Posterior vena cava (tissue), 2 donors: Measurements from ENCODE around the gene SMIM44. TPM values are rescaled to one million over a fixed set of nuclear protein-coding genes. Genes with fewer than 3 reads are reported as not detected.

Source experiments
- DNase-seq: peaks from one replicate; pipeline ENCODE4 v3.0.0-alpha.2; 2020; ENCODE audit warnings: low spot score
- intact Hi-C, 2 donors: fragments of 100-400 bp; cut with DNase I; formaldehyde crosslinking; loops; one replicate each; pipeline versions ENCODE4 v1.14.1 to v1.14.2; 2022 to 2023
- total RNA-seq, 2 donors: library from RNA; stranded (reverse); fragmentation: NEBNext Ultra II Directional; extraction: Animal tissue kit (Norgen Biotek cat#: 25700); gene quantifications; one replicate each; pipeline ENCODE4 v1.2.1, GENCODE V29; 2021
- donor health status: DM: yes; HTN: yes; CAD: no.
- donor health status: DM: yes; HTN: yes; CAD: no.

Gene SMIM44
- total RNA-seq, 2 donors from 2014 or later, result not detected

DNA sequence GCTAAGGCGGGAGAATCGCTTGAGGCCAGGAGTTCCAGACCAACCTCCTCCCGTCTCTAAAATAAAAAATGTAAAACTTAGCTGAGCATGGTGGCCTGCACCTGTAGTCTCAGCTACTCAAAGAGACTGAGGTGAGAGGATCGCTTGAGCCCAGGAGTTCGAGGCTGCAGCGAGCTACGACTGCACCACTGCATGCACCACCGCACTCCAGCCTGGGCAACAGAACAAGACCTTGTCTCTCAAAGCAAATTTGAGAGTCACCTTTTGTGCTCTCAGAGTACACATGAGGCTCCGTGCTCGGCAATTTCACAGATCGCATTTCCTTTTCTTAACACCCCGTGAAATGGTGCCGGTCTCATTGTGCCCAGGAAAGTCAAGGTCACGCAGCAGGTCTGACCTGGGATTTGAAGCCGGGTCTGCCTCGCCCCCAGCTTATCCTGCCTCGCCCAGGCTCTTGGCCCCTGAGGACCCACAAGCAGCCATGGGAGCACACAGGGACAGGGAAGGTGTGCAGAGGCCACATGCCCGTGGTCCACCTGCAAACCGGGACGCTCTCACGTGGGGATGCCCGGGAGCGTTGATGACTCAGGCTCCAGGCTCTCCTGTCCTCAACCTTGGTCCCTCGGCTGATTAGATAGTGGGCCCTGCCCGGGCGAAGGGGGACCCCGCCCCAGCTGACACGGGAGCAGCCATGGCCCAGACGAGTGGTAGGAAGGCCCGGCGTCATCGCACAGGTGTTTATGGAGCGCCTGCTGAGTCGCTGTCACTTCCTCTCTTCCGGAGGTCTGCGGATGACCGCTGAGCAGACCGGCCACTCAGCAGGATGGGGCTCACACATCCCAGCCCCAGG, 1.8 kb downstream of the SMIM44 start:
- intact Hi-C loops, result no loop called here
- DNase-seq, result no peak

DNA sequence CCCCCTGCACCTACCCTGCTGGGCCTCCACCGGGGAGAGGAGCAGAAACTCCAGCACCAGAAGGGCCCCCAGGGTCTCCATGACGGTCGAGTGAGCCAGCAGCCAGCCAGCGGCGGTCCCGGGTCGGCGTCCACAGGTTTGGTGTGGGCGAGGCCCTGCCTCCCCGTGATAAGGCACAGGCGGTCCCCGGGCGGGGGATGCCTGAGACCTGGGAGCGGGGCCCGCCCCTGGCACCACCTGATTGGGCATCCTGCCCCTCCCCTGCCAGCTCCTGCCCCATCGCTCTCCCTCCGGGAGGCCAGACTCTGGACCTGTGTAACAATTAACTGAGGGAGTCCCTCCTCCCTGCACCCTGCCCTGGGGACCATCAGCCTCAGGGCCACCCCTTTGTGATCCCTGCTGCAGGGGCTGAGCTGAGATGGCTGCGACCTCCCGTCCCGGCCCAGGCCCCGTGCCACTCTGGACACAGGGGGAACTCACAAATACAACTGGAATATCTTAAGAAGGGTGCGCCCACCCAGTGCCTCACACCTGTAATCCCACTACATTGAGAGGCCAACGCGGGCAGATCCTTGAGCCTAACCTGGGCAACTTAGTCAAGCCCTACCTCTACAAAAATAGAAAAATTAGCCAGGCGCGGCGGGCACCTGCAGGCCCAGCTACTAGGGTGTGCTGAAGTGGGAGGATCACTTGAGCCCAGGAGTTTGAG, 2.7 kb downstream of the SMIM44 start, which contains the start of gene SMIM24:
TSS of gene SMIM24 (minus strand) at position 143 of the 709 bp plus-strand sequence. CDS start at position 81, 62 bp downstream.
- DNase-seq, result no peak
- intact Hi-C loops, result no loop called here

DNA sequence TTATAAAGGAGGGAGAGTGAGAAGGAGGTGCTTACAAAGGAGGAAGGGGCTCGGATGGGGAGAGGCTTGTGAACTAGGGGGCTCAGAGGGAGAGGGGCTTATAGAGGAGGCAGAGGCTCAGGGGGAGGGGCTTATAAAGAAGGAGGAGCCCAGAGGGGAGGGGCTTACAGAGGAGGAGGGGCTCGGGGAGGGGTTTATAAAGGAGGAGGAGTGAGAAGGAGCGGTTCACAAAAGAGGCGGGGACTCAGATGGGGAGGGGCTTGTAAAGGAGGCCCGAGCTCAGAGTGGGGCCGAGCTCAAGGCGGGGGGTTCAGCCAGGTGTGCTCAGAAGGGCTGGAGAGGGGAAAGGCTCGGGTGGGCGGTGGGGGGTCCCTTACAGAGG, 3.4 kb downstream of the SMIM44 start:
- DNase-seq, result no peak
- intact Hi-C loops, result loop anchor here in 1 of 2 donors (5.0 kb wide), 1 partner anchor 158 kb away; no protein-coding TSS in a partner anchor

DNA sequence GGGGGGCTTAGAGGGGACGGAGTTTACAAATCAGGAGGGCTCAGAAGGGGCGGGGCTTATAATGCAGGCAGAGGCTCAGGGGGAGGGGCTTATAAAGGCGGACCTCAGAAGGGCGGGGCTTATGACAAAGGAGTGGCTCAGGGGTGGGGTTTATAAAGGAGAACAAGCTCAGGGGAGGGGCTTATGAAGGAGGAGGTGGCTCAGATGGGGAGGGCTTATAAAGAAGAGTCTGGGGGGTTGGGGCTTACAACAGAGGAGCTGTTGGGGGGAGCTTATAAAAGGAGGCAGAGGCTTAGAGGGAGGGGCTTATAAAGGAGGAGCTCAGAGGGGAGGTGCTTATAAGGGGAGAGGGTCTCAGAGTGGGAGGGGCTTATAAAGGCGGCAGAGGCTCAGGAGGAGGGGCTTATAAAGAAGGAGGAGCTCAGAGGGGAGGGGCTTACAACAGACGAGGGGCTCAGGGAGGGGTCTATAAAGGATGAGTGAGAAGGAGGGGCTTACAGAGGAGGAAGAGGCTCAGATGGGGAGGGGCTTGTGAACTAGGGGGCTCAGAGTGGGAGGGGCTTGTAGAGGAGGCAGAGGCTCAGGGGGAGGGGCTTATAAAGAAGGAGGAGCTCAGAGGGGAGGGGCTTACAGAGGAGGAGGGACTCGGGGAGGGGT, 3.9 kb downstream of the SMIM44 start:
- intact Hi-C loops, result loop anchor here in 1 of 2 donors (5.0 kb wide), 1 partner anchor 157 kb away; no protein-coding TSS in a partner anchor
- DNase-seq, result no peak

DNA sequence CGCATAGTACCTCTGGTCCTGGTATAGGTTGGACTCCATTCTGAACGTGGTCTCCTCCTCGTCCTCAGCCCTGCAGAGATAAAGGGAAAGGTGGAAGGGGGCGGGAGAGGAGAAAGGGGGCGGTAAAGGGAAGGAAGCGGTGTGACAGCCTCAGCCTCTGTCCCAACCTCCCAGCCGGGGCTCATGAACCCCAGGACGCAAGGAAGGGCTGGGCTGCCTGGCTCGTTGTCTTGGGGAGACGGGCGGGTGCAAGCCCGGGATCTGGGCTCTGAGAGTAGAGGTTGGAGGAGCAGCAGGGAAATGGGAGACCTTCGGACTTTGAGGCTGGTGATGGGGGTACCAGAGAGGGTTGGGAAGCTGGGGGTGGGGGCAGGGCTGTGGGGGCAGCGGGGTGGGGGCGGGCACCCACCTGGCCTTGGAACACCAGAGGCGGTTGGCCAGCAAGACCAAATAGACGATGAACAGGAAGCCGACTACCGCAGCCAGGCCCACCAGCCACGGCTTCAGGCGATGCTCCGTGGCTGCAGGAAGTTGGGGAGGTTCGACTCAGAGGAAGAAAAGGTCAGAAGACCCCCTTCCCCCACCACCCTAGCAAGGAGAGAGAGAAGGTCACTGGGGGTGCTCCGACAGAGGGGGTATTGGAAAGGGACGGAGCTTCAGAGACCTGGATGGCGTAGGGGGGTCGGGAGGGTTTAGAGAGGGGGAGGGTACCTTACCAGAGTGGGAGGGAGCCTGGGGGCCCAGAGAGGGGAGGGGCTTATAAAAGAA, 4.6 kb downstream of the SMIM44 start:
- no peak for DNase-seq
- intact Hi-C loops, result loop anchor here in 1 of 2 donors (5.0 kb wide), 1 partner anchor 156 kb away; no protein-coding TSS in a partner anchor

DNA sequence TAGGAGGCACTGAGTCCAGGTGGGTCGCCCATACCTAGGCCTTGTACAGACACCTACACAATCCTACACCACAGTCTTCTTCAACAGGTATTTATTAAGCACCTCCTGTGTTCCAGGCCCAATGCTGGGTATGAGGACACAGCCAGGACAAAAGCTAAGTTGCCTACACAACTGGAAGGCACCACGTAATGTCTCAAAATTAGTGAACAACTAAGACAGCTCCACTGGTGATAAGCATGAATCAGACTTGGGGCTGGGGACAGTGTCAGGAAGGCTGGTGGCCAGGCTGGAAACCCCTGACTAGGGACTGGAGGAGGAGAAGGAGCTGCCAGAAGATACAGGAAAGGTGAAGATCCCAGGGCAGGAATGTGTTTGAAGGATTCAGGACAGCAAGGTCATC, 5.3 kb downstream of the SMIM44 start:
- intact Hi-C loops, result loop anchor here in 1 of 2 donors (5.0 kb wide), 1 partner anchor 156 kb away; no protein-coding TSS in a partner anchor
- no peak for DNase-seq

DNA sequence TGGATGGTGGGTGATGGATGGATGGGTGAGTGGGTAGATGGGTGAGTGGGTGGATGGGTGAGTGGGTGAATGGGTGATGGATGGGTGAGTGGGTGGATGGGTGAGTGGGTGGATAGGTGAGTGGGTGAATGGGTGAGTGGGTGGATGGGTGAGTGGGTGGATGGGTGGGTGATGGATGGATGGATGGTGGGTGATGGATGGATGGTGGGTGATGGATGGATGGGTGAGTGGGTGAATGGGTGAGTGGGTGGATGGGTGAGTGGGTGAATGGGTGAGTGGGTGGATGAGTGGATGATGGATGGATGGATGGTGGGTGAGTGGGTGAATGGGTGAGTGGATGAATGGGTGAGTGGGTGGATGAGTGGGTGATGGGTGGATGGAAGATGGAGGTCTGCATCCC, 5.7 kb downstream of the SMIM44 start:
- DNase-seq, result no peak
- intact Hi-C loops, result loop anchor here in 1 of 2 donors (5.0 kb wide), 1 partner anchor 155 kb away; no protein-coding TSS in a partner anchor

DNA sequence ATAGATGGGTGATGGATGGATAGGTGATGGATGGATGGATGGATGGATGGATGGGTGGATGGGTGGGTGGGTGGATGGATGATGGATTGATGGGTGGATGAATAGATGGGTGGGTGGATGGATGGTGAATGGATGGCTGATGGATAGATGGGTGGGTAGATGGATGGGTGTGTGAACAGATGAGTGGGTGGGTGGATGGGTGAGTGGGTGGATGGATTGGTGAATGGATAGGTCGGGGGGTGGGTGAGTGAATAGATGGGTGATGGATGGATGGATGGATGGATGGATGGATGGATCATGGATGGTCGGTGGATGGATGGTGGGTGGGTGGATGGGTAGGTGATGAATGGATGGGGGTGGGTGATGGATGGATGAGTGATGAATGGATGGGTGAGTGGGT, 6.4 kb downstream of the SMIM44 start:
- intact Hi-C loops, result loop anchor here in 1 of 2 donors (5.0 kb wide), 1 partner anchor 155 kb away; no protein-coding TSS in a partner anchor
- DNase-seq, result no peak

DNA sequence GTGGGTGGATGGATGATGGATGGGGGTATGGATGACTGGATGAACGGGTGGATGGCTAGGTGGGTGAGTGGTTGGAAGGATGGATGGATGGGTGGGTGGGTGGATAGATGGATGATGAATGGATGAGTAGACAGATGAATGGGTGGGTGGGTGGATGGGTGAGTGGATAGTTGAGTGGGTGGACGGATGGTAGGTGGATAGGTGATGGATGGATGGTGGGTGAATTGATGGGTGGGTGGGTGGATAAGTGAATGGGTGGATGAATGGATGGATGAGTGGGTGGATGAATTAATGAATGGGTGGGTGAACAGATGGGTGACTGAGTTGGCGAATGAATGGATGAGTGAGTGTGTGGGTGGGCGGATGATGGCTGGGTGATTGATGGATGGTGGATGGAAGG, 7.8 kb downstream of the SMIM44 start:
- intact Hi-C loops, result loop anchor here in 1 of 2 donors (5.0 kb wide), 1 partner anchor 153 kb away; no protein-coding TSS in a partner anchor
- DNase-seq, result no peak

DNA sequence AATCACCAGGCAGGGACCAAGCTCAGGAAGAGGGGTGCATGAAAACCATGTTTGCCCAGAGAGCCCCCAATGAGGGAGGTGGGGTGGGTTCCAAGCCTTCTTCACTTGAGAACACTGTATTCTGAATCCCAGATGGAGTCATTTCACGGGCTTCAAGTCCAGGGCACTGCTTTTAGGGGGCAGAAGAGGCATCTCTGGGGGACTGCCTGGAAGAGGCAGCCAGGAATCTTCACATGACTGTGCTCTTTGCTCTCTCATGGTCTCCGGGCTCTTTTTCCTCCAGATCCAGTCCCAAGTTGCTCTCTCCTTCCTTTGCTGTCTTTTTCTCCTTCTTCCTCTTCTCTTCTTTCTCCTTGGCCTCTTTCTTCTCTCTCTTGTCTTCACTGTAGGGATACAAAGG, 8.6 kb downstream of the SMIM44 start:
- intact Hi-C loops, result loop anchor here (5.0 kb wide), 2 partner anchors 42 to 152 kb away; no protein-coding TSS in a partner anchor
- no peak for DNase-seq

DNA sequence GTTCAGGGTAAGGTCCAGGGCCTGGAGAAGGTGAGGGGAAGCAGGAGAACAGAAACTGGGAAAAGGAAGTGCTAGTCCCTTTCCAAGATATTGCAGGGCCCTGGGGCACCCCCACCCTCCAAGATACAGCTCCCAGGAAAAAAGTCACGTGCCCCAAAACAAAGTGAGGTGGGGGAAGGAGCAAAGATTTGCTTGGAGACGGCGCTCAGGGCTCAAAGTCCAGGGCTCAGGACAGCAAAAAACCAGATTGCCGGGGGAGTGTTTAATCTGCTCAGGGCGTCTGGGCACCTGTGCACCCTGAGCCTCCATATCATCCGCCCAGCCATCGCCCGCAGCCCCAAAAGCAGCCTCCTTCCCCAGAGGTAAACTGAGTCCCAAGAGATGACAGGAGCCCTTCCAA, 9.2 kb downstream of the SMIM44 start:
- intact Hi-C loops, result loop anchor here in 1 of 2 donors (5.0 kb wide), 1 partner anchor 42 kb away; no protein-coding TSS in a partner anchor
- no peak for DNase-seq

DNA sequence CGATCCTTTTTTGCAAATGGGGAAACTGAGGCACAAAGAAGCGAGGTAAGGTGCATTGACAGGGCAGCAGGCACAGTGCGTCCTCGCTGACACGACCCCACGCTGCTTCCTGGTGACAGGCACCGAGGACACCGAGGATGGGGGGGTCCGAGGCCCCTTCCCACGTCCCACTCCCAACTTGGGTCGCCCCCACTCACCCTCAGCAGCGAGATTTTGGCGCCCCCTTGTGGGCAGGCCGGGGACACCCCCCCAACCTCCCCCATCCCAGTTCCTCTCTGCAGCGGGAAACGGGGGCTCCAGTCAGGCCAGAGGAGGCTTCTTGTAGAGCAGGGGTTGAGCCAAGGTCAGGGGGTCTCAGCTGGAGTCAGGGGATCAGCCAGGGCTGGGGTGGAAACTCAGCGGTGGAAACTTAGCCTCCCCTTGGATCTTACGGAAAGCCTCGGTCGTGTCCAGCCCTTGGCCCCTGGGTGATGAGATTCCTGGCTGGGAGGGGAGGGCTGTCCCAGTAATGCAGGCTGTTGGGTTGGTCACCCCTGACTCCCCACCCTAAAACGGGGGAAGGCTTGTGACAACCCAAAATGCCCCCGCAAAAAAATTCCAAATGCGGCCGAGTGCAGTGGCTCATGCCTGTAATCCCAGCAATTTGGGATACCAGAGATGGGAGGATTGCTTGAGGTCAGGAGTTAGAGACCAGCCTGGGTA, 11.1 kb downstream of the SMIM44 start:
- intact Hi-C loops, result loop anchor here in 1 of 2 donors (2.0 to 5.0 kb wide), 2 partner anchors 40 to 147 kb away; no protein-coding TSS in a partner anchor
- DNase-seq, result no peak

DNA sequence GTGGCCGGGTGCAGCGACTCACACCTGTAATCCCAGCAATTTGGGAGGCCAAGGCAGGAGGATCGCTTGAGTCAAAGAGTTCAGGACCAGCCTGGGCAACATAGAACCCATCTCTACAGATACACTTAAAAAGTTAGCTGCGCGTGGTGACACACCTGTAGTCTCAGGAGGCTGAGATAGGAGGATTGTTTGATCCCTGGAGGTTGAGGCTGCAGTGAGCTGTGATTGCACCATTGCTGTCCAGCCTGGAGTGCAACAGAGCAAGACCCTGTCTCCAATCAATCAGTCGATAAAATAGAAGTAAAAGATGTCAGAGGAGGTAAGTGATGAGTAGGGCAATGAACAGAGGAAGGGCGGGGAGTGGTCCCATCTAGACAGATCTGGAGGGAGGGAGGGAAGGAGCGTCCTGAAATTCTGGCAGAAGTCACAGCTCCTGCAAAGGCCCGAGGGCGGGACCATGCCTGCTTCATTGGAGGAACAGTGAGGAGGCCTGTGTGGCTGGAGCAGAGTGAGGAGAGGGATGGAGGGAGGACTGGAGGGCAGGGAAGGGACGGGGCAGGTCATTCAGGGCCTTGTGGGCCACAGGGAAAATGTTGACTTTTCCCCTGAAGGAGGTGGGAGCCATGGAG, 12.6 kb downstream of the SMIM44 start:
- no peak for DNase-seq
- intact Hi-C loops, result loop anchor here in 1 of 2 donors (5.0 kb wide), 1 partner anchor 38 kb away; no protein-coding TSS in a partner anchor

DNA sequence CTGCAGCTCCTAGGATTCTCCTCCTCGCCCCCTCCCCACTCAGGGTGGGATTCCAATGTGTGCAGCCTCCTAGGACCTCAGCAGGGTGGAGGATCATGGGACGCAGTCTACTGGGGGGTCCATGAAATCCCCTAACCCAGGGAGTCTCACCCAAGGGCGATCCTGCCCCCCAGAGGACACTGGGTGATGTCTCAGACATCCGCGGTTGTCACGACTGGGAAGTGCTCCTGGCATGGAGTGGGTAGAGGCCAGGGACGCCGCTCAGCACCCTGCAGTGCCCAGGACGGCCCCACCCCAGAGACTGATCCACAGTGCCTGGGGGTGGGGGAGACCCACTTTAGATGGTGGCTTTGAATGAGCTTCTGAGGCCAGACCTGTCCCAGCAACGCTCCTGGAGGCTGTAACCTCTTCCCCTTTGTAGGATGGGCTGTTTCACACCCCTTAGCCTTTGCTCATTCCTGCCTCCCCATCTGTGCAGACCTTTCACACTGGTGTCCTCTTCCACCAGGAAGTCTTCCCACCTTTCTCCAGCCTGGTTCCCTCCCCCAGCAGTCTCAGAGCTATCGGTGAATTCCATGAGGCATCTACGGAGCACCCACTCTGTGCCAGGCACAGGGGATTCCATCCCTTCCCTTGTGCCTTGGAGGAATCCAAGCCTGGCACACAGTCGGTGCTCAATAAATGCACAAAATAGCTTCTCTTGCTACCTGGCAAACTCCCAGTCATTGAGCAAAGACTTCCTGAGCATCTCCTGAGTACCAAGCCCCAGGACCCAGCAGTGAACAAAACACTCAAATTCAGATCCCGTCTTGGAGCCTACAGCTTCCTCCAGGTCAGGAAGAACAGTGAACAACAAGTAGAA, 13.4 kb downstream of the SMIM44 start:
- DNase-seq, result no peak
- intact Hi-C loops, result loop anchor here in 1 of 2 donors (5.0 kb wide), 1 partner anchor 38 kb away; no protein-coding TSS in a partner anchor

DNA sequence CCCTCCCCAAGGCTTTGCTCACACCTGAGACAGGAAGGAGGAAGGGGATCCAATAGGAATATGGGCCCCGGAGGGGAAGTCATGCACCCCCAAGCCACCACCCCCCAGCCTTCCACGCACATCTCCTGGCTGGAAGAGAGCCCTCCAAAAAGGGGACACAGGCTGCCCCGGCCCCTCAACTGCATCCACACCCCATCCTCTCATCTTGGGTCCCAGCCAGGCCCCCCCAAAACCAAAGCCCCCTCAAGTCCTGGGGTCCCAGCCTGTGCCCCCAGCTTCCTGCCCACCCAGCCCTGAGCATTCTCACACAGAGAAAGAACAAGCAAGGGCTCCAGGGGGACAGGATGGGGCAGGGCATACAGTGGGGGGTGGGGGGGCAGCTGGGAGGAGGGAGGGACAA, 15.0 kb downstream of the SMIM44 start:
- intact Hi-C loops, result no loop called here
- no peak for DNase-seq

DNA sequence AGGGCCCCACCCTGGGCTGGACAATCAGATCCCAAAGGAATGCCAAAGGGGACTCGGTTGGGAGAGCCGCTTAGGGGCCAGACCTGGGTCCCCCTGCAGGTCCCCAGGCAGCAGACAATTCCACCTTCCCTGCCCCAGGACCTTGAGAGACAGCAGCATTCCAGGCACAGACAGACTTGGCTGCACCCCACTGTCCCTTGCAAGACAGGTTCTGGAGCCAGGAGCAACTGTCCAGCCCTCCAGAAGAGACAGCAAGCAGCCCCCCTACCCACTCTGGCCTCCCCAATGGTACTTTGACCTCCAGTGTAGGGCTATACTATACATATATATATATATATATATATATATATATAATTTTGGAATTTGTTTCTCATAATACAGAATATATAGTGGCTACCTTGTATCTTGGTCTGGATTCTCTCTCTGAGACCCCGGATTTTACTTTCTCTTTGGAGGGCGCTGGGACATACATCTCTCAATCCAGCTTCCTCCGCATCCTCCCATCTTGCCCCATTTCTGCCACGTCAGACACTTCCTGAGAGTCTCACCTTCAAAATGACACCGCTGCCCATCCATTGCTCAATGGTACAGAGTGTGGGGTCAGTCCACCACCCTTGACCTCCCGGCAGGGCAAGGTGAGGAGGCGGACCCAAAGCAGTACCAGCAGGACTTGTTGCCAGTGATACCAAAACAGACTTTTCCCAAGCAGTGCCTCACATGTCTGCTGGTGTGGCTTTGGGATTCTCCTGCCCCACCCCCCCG, 15.6 kb downstream of the SMIM44 start:
- no peak for DNase-seq
- intact Hi-C loops, result loop anchor here in 1 of 2 donors (1.0 kb wide), 1 partner anchor 143 kb away; no protein-coding TSS in a partner anchor
